OCI-LY1 (cell line): ENCODE results near the gene IFT43.

Experiments
- CTCF ChIP-seq: fragments of 200-600 bp; sonication (generic), shearing (Covaris generic); IDR thresholded peaks from 2 replicates; pipeline ENCODE4 v1.5.1; 2017; ENCODE audit warnings: mild to moderate bottlenecking, antibody characterized with exemption, low read length, moderate library complexity, mixed read lengths
- EZH2 ChIP-seq: fragments of 200-600 bp; sonication (generic), shearing (Covaris generic); IDR thresholded peaks from 2 replicates; pipeline ENCODE4 v1.8.0; 2017; ENCODE audit warnings: borderline replicate concordance, mixed run types, mild to moderate bottlenecking, antibody characterized with exemption, low read length, moderate library complexity, mixed read lengths

GRCh38 chr14:75946785-75947184, 38.8 kb upstream of the IFT43 start:
- TF ChIP-seq CTCF, result no peak
- no peak for TF ChIP-seq EZH2
